Aorta (tissue), 5 donors: ENCODE measurements around the gene MSX2. TPM values are rescaled to one million over a fixed set of nuclear protein-coding genes. Genes with fewer than 3 reads are reported as not detected.

Experiments
- ATAC-seq: fragments of 200-7000 bp; cut with Tn5 transposase; one replicate; pipeline ENCODE4 v1.9.1; 2022; ENCODE audit warnings: moderate library complexity; ENCODE audit not compliant: low FRiP score
- DNase-seq, 2 donors: peaks; one replicate each; pipeline ENCODE4 v3.0.0-alpha.2; 2020
- H3K27ac ChIP-seq, 2 donors: one replicate each; pipeline ENCODE4 v1.5.1; 2013; ENCODE audit warnings: low read length in 2 of 2, mild to moderate bottlenecking in 2 of 2, moderate library complexity in 2 of 2, control low read depth in 1 of 2, inconsistent platforms in 1 of 2, low read depth in 1 of 2
- H3K27me3 ChIP-seq, 2 donors: one replicate each; pipeline ENCODE4 v1.6.1; 2013; ENCODE audit warnings: control low read depth in 1 of 2, low read length in 1 of 2, mild to moderate bottlenecking in 1 of 2, moderate library complexity in 1 of 2; ENCODE audit not compliant: insufficient read depth in 2 of 2, control insufficient read depth in 1 of 2
- H3K36me3 ChIP-seq, 2 donors: one replicate each; pipeline ENCODE4 v1.6.1; 2013; ENCODE audit warnings: control low read depth in 1 of 2, low read length in 1 of 2, mild to moderate bottlenecking in 1 of 2; ENCODE audit not compliant: insufficient read depth in 2 of 2, control insufficient read depth in 1 of 2
- H3K4me1 ChIP-seq, 2 donors: one replicate each; pipeline ENCODE4 v1.6.1; 2013; ENCODE audit warnings: low read length in 2 of 2, control low read depth in 1 of 2, mild to moderate bottlenecking in 1 of 2, moderate library complexity in 1 of 2; ENCODE audit not compliant: insufficient read depth in 2 of 2, control insufficient read depth in 1 of 2
- H3K4me3 ChIP-seq, 2 donors: one replicate each; pipeline ENCODE4 v1.5.1; 2013; ENCODE audit warnings: low read length in 2 of 2, control low read depth in 1 of 2, mild to moderate bottlenecking in 1 of 2
- H3K9me3 ChIP-seq: one replicate; pipeline ENCODE4 v1.6.1; 2013; ENCODE audit warnings: mild to moderate bottlenecking, low read length; ENCODE audit not compliant: control insufficient read depth
- WGBS, 2 donors: extraction: QIAGEN DNeasy Blood & Tissue Kit; methylation state at CpG; one replicate each; pipeline ENCODE4 v1.1.7; 2013; 5-methylcytosine and 5-hydroxymethylcytosine counted together
- intact Hi-C, 2 donors: fragments of 100-400 bp; cut with DNase I; formaldehyde crosslinking; loops; one replicate each; pipeline versions ENCODE4 v1.14.2 to v1.15.0; 2022
- polyA plus RNA-seq, 2 donors: library from polyadenylated mRNA; stranded (reverse); fragments of 200-250 nt; gene quantifications; one replicate each; pipeline ENCODE4 v1.2.3, GENCODE V29; 2013
- total RNA-seq, 2 donors: library from RNA; stranded (reverse); fragmentation: NEBNext Ultra II Directional; extraction: Animal tissue kit (Norgen Biotek cat#: 25700); gene quantifications; one replicate each; pipeline ENCODE4 v1.2.1, GENCODE V29; 2021
- donor health status: healthy with polysubstance abuse.
- donor health status: Bipolar disorder and iron deficiency.
- donor health status: DM: no; HTN: no; CAD: no.
- donor health status: DM: no; HTN: no; CAD: no.
- donor health status: DM: yes; HTN: yes; CAD: no.

The MSX2 gene
- total and polyA plus RNA-seq, 4 donors = 0.82 to 2.9 (median 1.1) TPM

DNA sequence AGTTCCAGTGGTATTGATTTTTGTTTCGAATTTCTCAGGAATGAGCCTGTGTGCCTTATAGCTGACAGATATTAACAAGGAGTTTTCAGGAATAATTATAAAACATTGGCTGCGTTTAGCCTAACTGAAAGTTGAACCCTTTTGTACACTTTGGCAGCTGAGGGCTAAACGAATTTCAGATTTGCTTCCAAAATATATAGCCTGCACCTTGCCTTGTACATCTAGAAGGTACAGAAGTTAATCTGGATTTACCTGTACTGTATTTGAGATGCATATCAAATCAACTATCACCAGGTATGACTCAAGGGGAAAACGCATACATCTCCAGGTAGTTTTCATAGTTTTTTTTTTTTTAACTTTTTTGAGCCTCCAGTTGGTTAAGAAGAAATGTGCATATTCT is 1.9 kb upstream of the MSX2 start:
- Histone ChIP-seq H3K27me3 (peaks cover 0 to 3% of the 10 kb centered on the region in 2 donors), H3K4me1 (no peaks in the 10 kb centered on the region), H3K36me3 (no peaks in the 10 kb centered on the region), H3K27ac (no peak overlapping the region), H3K9me3 (no peaks in the 10 kb centered on the region), H3K4me3 (no peak overlapping the region)
- DNase-seq = no peak
- ATAC-seq = no peak
- intact Hi-C loops = loop anchor here in 1 of 2 donors (10.0 kb wide), 1 partner anchor 168 kb away; no protein-coding TSS in a partner anchor
- 12 to 23% methylated on average over 4 of the region's 4 CpGs for WGBS, 2 donors

DNA sequence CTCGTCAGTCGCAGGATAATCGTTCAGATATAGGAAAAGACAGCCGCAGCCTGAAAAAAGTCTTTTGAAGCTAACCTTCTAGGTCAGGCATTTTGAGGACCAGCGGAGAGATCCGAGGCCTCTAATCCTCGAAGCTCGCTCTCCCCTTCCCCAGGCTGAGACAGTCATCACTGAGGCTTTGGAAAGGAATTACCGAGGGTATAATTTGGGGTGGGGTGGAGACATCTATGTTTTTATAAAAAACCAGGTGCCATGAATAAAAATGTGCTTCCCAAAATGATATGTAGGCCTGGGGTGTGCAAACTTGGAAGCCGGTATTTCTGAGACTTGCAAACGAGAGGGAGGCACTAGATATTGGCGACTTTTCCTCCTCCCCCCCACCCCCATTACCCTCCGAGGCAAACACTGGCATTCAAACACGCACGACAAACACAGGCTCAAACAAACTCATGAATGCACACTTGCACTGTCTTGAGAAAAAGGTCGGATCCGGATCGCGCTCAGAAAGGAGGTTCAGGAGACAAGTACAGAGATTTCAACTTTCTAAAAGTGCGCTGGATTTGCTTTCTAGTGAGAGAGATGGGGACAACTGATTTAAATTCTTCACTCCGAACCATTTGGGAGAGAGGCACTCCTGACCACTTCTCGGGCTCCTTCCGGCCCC is 935 bp upstream of the MSX2 start:
- Histone ChIP-seq H3K27ac (no peak overlapping the region), H3K9me3 (no peaks in the 10 kb centered on the region), H3K36me3 (no peaks in the 10 kb centered on the region), H3K27me3 (peaks cover 0 to 3% of the 10 kb centered on the region in 2 donors), H3K4me1 (no peaks in the 10 kb centered on the region), H3K4me3 (peak overlapping the region; percentile 21 to 61)
- intact Hi-C loops = loop anchor here in 1 of 2 donors (10.0 kb wide), 1 partner anchor 169 kb away; no protein-coding TSS in a partner anchor
- DNase-seq (no peak), ATAC-seq (no peak)
- 14 to 22% methylated on average over 23 of the region's 23 CpGs for WGBS, 2 donors

DNA sequence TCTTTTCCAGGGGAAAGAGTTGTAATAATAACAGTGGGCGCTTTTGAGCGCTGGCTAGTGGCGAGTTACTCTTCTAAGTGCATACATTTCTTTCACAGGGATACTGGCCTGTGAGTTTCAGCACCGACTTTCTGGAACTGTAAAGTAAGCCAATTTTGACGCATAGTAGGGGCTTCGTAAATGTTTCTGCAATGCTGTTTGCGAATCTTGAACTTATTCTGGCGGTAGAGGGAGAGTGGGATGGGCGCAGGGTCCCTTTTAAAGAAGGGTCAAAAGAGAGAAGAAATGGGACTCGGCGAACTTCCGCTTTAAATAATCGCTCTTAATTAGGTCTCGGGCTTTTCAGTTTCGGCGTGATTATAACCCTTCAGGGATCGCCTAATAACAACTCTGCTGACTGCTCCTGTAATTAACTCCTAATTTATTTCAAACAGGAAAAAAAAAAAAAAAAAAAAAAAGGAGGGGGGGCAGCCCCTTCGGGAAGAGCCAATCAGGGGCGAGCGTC is 351 bp upstream of the MSX2 start:
- intact Hi-C loops = loop anchor here in 1 of 2 donors (10.0 kb wide), 1 partner anchor 169 kb away; no protein-coding TSS in a partner anchor
- WGBS, 2 donors = 1 to 2% methylated on average over 20 of the region's 20 CpGs
- ATAC-seq (peak; percentile 33), DNase-seq (no peak)
- Histone ChIP-seq H3K4me3 (peak overlapping the region; percentile 21 to 61), H3K36me3 (no peaks in the 10 kb centered on the region), H3K27ac (no peak overlapping the region), H3K27me3 (peaks cover 0 to 3% of the 10 kb centered on the region in 2 donors), H3K9me3 (no peaks in the 10 kb centered on the region), H3K4me1 (no peaks in the 10 kb centered on the region)

DNA sequence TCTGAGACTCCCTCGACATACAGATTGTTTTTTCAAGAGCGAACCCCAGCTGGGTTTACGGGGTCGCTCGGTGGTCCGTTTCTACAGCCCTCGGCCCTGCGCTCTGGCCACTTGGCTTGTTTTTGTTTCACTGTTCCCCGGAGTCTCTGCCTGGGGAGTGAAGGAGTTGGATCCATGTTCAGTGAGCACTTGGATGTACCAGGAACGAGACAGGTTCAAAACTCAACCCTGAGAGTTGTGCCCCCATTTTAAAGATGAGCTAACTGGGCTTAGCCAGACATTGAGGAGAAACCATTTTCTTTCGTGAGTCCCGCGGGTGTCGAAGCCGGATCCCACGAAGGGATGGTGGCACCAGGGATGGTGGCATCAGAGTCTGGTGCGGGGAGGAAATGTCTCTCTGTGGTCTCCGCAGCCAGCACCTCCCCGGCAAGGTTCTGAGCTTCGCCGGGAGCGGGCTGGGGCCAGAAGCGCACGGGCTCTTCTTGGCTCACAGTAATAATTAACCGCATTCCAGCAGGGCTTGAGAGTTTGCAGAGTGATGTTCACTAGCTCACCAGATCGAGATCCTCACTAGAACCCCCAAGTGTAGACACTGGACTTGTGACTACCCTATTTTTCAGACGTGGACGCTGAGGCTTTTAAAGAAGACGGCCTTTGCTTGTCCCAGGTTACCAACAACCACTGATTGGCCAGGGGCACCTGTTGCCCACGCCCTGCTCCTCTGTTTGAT is 1.0 kb downstream of the MSX2 start:
- Histone ChIP-seq H3K27me3 (no peaks in the 10 kb centered on the region), H3K4me3 (peak overlapping the region in 1 of 2 donors; percentile 56), H3K9me3 (no peaks in the 10 kb centered on the region), H3K36me3 (no peaks in the 10 kb centered on the region), H3K4me1 (no peaks in the 10 kb centered on the region), H3K27ac (no peak overlapping the region)
- DNase-seq (no peak), ATAC-seq (no peak)
- intact Hi-C loops = loop anchor here (5.0 to 10.0 kb wide), 3 partner anchors 171 to 308 kb away; no protein-coding TSS in a partner anchor
- 12 to 16% methylated on average over 30 of the region's 30 CpGs for WGBS, 2 donors

DNA sequence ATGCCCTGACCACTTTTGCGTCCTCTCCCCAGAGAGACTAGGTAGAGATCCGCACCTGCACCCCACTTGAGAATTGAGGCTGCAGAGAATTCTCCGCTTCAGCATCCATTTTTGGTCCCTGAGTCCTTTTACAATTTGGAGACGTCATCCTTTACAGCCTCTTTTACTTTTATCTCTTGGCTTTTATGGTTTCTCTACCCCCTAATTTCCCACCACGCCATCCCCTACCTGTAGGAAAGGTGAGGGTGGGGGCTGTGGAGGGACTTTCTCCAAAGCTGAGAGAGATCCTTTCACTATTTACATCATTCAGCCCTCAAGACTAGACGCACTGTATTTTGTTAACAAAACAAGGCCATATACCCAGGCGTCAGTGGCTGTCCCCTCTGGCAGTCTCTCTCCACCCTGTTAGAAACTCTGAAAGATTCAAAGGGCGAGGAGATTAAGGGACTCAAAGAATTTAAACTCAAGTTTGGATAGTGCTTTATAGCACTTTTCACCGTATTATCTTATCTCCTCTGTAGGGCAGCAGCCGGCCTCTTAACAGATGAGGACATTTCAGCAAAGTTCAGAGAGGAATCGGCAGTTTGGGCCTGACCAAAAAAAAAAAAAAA is 1.7 kb downstream of the MSX2 start:
- no peak for ATAC-seq
- H3K27me3 ChIP-seq = no peaks in the 10 kb centered on the region

DNA sequence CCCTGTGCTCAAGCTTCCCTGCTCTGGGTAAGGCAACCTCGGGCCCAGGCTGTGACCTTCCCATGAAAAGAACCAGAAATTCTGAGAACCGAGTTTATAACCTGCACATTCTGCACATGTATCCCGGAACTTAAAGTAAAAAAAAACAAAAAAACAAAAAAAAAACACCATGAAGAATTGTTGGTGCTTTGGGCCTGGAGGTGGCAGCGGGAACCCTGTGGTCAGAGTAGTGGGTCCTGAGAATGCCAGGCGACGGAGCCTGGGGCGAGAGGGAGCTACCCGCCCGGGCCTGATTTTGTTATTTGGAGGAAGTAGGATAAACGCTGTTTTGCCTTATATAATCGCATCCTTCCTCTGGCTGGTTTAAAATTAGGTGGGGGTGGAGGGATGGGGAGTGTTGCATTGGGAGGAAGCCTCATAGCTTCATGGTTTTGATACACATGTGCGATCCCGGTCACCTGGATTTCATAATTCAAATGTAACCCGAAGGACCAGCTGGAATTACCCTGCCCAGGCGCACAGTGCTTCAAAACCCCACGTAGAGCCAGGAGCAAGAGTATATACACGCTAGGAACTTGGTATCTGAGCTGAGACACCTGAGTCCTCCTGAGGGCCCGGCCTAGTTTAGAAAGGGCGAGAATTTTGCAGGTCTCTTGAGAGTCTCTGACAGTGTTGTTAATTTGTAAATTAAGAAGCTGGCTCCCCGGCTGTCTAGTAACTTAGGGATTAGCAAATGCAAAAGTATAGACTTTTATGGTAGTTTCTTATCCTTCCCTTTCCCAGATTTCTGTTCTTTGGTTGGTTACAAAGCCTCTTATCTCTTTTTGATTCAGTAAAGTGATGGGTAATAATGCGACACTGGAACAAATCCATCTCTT is 2.8 kb downstream of the MSX2 start:
- H3K27ac ChIP-seq = no peak overlapping the region
- H3K4me3 ChIP-seq = no peak overlapping the region
- WGBS, 2 donors = 55 to 81% methylated on average over 21 of the region's 21 CpGs
- no peaks in the 10 kb centered on the region for H3K27me3 ChIP-seq
- no peaks in the 10 kb centered on the region for H3K9me3 ChIP-seq
- intact Hi-C loops = loop anchor here (5.0 to 10.0 kb wide), 3 partner anchors 172 to 310 kb away; no protein-coding TSS in a partner anchor
- ATAC-seq = no peak
- no peak for DNase-seq
- no peaks in the 10 kb centered on the region for H3K4me1 ChIP-seq
- no peaks in the 10 kb centered on the region for H3K36me3 ChIP-seq

More for the DNA sequence above, 1.7 kb downstream of the MSX2 start:
- no peak for DNase-seq
- intact Hi-C loops = loop anchor here (5.0 to 10.0 kb wide), 3 partner anchors 171 to 309 kb away; no protein-coding TSS in a partner anchor
- Histone ChIP-seq H3K4me1 (no peaks in the 10 kb centered on the region), H3K9me3 (no peaks in the 10 kb centered on the region), H3K4me3 (no peak overlapping the region), H3K27ac (no peak overlapping the region), H3K36me3 (no peaks in the 10 kb centered on the region)
- WGBS, 2 donors = 58 to 72% methylated on average over 11 of the region's 11 CpGs

DNA sequence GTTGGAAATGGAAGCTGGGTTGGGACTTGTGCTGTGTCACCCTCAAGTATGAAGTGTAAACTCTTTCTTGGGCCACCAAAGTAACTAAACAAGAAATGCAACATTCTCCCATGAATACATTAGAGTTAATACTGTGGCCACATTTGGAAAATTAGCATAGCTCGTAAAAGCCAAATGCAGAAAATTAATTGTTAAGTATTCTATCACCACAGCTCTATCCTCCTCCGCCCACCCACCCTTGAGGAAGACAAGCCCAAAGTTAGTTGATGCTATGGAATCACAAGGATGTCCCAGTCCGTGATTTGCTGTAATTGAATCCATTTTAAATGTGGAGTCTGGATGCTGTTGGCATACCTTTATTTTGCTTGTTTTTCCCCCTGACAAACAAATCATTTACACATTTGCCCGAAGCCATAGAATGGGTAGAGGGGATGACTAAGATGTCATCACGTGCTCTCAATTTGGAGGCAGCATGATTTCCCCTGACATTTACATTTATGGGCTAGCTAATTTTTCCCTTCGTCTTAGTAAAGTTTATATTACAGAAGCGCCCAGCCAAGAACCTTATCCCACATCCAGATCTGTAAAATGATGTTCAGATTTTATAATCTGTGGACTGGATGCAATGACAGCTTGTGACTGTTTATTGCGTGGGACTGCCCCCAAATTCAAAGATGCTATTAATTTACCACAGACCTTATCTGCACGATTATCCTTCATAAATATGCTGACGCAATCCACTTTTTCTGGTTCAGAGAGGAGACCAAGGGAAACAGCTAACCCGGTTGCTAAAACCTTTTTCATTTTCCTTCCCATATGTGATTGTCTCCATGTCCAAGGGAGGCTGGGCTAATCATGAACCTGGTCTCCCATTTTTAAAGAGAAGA is 3.7 kb downstream of the MSX2 start:
- WGBS, 2 donors = 55 to 80% methylated on average over 11 of the region's 11 CpGs
- intact Hi-C loops = loop anchor here (5.0 to 10.0 kb wide), 3 partner anchors 173 to 311 kb away; no protein-coding TSS in a partner anchor
- Histone ChIP-seq H3K4me3 (no peak overlapping the region), H3K9me3 (no peaks in the 10 kb centered on the region), H3K27me3 (no peaks in the 10 kb centered on the region), H3K27ac (no peak overlapping the region), H3K4me1 (no peaks in the 10 kb centered on the region), H3K36me3 (no peaks in the 10 kb centered on the region)
- no peak for DNase-seq
- ATAC-seq = no peak
